ENCODE results near the gene PTPN1. TPM values are rescaled to one million over a fixed set of nuclear protein-coding genes. Genes with fewer than 3 reads are reported as not detected.

Gene PTPN1
- total RNA-seq, 1 donor from 2014 or later = 38.1 TPM

DNA sequence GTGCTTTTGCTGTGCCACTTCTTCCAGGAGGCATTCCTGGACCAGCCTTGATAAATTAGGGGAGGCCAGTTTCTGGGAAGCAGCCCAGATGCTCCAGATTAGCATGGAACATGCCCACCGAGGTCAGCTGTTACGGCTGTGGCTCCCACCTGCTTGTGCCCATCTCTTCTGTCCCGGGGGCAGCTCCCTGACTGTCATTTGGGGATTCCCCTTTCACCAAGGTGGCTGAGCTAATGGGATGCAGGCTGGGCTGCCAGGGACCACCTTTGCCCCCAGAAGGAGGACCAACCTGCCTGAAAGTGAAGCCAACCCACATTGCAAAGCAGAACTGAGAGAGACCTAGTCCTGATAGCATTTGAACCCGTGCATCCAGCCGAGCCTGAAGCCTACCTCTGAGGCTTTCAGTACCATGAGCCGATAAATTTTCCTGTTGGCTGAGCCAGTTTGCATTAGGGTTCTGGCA lies 85.3 kb downstream of the PTPN1 start:
- no peak overlapping the region for H2AFZ ChIP-seq (replicated peaks)
- H3K36me3 Mint-ChIP-seq = no peaks in the 10 kb centered on the region
- H3F3A ChIP-seq (ENCODE audit: low read depth) = no peaks in the 10 kb centered on the region
- peaks cover 4% of the 10 kb centered on the region for H3K4me1 Mint-ChIP-seq
- TF ChIP-seq, protein P1, sequence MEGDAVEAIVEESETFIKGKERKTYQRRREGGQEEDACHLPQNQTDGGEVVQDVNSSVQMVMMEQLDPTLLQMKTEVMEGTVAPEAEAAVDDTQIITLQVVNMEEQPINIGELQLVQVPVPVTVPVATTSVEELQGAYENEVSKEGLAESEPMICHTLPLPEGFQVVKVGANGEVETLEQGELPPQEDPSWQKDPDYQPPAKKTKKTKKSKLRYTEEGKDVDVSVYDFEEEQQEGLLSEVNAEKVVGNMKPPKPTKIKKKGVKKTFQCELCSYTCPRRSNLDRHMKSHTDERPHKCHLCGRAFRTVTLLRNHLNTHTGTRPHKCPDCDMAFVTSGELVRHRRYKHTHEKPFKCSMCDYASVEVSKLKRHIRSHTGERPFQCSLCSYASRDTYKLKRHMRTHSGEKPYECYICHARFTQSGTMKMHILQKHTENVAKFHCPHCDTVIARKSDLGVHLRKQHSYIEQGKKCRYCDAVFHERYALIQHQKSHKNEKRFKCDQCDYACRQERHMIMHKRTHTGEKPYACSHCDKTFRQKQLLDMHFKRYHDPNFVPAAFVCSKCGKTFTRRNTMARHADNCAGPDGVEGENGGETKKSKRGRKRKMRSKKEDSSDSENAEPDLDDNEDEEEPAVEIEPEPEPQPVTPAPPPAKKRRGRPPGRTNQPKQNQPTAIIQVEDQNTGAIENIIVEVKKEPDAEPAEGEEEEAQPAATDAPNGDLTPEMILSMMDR (IDR thresholded peaks at IDR 0.05) = no peak
- TF ChIP-seq EZH2phosphoT487 (IDR thresholded peaks at IDR 0.05) (no peak), EZH2 (IDR thresholded peaks at IDR 0.05) (no peak)
- H3K4me2 ChIP-seq = no peak overlapping the region
- H3K27me3 Mint-ChIP-seq (ENCODE audit: insufficient read depth, low read depth) = peaks cover 2% of the 10 kb centered on the region
- H3K9me3 ChIP-seq (ENCODE audit: low read depth) = no peaks in the 10 kb centered on the region
- H4K20me1 ChIP-seq (ENCODE audit: low read depth) = no peaks in the 10 kb centered on the region
- H3K27me3 ChIP-seq = no peaks in the 10 kb centered on the region
- H3K9me3 Mint-ChIP-seq = no peaks in the 10 kb centered on the region
- no peak overlapping the region for H3K9ac ChIP-seq
- no peak overlapping the region for H3K27ac Mint-ChIP-seq
- H3K36me3 ChIP-seq = no peaks in the 10 kb centered on the region
- peaks cover 11% of the 10 kb centered on the region for H3K4me1 ChIP-seq
- H3K27ac ChIP-seq = no peak overlapping the region
- no peak for DNase-seq (ENCODE audit: low spot score)
- no peaks in the 10 kb centered on the region for H3K79me2 ChIP-seq (ENCODE audit: low read depth)
- no peak overlapping the region for H3K4me3 ChIP-seq
- no peak overlapping the region for H3K4me3 Mint-ChIP-seq

DNA sequence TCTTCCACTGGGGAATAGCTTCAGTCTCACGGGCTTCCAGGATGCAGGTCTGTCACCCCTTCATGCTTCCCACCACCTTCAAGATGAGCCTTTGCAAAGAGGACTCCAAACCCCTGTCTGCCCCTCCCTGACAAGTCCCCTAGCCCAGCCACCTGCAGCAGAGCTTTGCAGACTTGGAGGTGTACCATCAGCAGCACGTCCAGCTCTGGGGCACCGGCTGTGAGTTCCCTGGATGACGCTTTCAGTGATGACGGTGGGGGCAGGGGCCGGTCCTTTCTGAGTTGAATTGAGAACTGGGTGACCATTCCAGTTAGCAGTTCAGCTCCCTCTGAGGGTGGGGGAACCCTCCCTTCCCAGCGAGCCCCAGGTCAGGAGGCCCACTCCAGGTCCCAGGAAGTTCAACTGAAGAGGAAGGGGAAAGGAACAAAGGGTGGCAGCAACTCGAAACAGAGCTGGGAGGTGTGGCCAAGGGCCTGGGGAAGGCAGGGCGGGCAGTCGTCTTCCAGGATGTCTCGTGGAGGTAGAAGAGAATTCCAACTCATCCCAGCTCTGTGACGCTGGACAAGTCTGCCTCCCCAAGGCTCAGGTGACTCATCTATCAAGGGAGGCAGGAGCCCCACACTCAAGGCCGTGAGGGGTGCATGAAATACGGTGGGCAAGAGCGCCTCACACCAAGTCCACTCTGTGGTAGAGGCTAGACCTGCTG lies 86.0 kb downstream of the PTPN1 start:
- Histone ChIP-seq H3K79me2 (ENCODE audit: low read depth) (no peaks in the 10 kb centered on the region), H3K9ac (no peak overlapping the region), H2AFZ (replicated peaks) (peak overlapping the region; percentile 15), H3K27me3 (no peaks in the 10 kb centered on the region), H3K27ac (no peak overlapping the region), H4K20me1 (ENCODE audit: low read depth) (no peaks in the 10 kb centered on the region), H3K4me1 (peaks cover 11% of the 10 kb centered on the region), H3K9me3 (ENCODE audit: low read depth) (no peaks in the 10 kb centered on the region), H3F3A (ENCODE audit: low read depth) (no peaks in the 10 kb centered on the region), H3K4me2 (no peak overlapping the region), H3K36me3 (no peaks in the 10 kb centered on the region), H3K4me3 (no peak overlapping the region)
- Mint-ChIP-seq H3K4me3 (no peak overlapping the region), H3K9me3 (no peaks in the 10 kb centered on the region), H3K27me3 (ENCODE audit: insufficient read depth, low read depth) (peaks cover 2% of the 10 kb centered on the region), H3K27ac (peak overlapping the region; percentile 90), H3K4me1 (peaks cover 4% of the 10 kb centered on the region), H3K36me3 (no peaks in the 10 kb centered on the region)
- DNase-seq (ENCODE audit: low spot score) = no peak
- no peak for TF ChIP-seq EZH2phosphoT487 (IDR thresholded peaks at IDR 0.05)
- TF ChIP-seq EZH2 (IDR thresholded peaks at IDR 0.05) = no peak
- TF ChIP-seq, protein P1 (IDR thresholded peaks at IDR 0.05) = no peak

DNA sequence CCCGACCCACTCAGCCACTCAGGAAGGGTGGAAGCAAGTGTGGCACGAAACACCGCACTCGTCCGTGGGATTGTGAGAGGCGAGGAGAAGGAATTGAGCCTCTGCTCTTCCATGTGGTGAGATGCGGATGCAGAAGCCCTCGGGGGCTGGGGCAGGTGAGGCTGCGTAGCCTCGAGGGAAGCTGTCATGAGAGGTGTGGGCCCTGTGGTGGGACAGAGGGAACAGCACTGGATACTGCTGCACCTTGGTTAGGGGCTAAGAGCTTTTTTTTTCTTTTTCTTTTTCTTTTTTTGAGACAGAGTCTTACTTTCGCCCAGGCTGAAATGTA lies 86.5 kb downstream of the PTPN1 start:
- Histone ChIP-seq H3K36me3 (no peaks in the 10 kb centered on the region), H3K27me3 (no peaks in the 10 kb centered on the region), H3F3A (ENCODE audit: low read depth) (no peaks in the 10 kb centered on the region), H3K79me2 (ENCODE audit: low read depth) (no peaks in the 10 kb centered on the region), H3K4me1 (peaks cover 11% of the 10 kb centered on the region), H3K9ac (no peak overlapping the region), H3K27ac (no peak overlapping the region), H4K20me1 (ENCODE audit: low read depth) (no peaks in the 10 kb centered on the region), H3K4me2 (no peak overlapping the region), H3K4me3 (no peak overlapping the region), H2AFZ (replicated peaks) (peak overlapping the region; percentile 15), H3K9me3 (ENCODE audit: low read depth) (no peaks in the 10 kb centered on the region)
- Mint-ChIP-seq H3K36me3 (no peaks in the 10 kb centered on the region), H3K4me3 (no peak overlapping the region), H3K4me1 (peaks cover 4% of the 10 kb centered on the region), H3K27me3 (ENCODE audit: insufficient read depth, low read depth) (peaks cover 2% of the 10 kb centered on the region), H3K27ac (peak overlapping the region; percentile 90), H3K9me3 (no peaks in the 10 kb centered on the region)
- TF ChIP-seq, protein P1 (IDR thresholded peaks at IDR 0.05) = no peak
- TF ChIP-seq EZH2phosphoT487 (IDR thresholded peaks at IDR 0.05) (no peak), EZH2 (IDR thresholded peaks at IDR 0.05) (no peak)
- no peak for DNase-seq (ENCODE audit: low spot score)

Data from neural progenitor cell (in vitro differentiated cells).